ENCODE measurements around the gene ARHGEF28.

Gene ARHGEF28

GRCh38 chr5:73716284-73716808 lies 90.3 kb downstream of the ARHGEF28 start:
- Mint-ChIP-seq H3K4me1 (no peaks in the 10 kb centered on the region), H3K9me3 (no peaks in the 10 kb centered on the region), H3K27ac (no peak overlapping the region), H3K4me3 (no peak overlapping the region), H3K36me3 (ENCODE audit: low read depth) (no peaks in the 10 kb centered on the region), H3K27me3 (ENCODE audit: low read depth, poor library complexity) (peaks cover 2% of the 10 kb centered on the region)
- no peak for TF ChIP-seq CTCF (IDR thresholded peaks at IDR 0.05)
- DNase-seq, result no peak

GRCh38 chr5:73718762-73719161 lies 92.8 kb downstream of the ARHGEF28 start:
- Mint-ChIP-seq H3K27me3 (ENCODE audit: low read depth, poor library complexity) (peaks cover 2% of the 10 kb centered on the region), H3K4me1 (no peaks in the 10 kb centered on the region), H3K4me3 (no peak overlapping the region), H3K36me3 (ENCODE audit: low read depth) (no peaks in the 10 kb centered on the region), H3K27ac (no peak overlapping the region), H3K9me3 (no peaks in the 10 kb centered on the region)
- DNase-seq, result no peak
- TF ChIP-seq CTCF (IDR thresholded peaks at IDR 0.05), result no peak

GRCh38 chr5:73719632-73720031 lies 93.6 kb downstream of the ARHGEF28 start:
- no peaks in the 10 kb centered on the region for H3K36me3 Mint-ChIP-seq (ENCODE audit: low read depth)
- DNase-seq, result no peak
- H3K9me3 Mint-ChIP-seq, result no peaks in the 10 kb centered on the region
- H3K4me3 Mint-ChIP-seq, result no peak overlapping the region
- TF ChIP-seq CTCF (IDR thresholded peaks at IDR 0.05), result no peak
- peaks cover 2% of the 10 kb centered on the region for H3K27me3 Mint-ChIP-seq (ENCODE audit: low read depth, poor library complexity)
- no peak overlapping the region for H3K27ac Mint-ChIP-seq
- H3K4me1 Mint-ChIP-seq, result no peaks in the 10 kb centered on the region

GRCh38 chr5:73722231-73722630 lies 96.2 kb downstream of the ARHGEF28 start:
- Mint-ChIP-seq H3K4me3 (no peak overlapping the region), H3K9me3 (no peaks in the 10 kb centered on the region), H3K27ac (no peak overlapping the region), H3K4me1 (no peaks in the 10 kb centered on the region), H3K27me3 (ENCODE audit: low read depth, poor library complexity) (peaks cover 2% of the 10 kb centered on the region), H3K36me3 (ENCODE audit: low read depth) (no peaks in the 10 kb centered on the region)
- no peak for DNase-seq
- no peak for TF ChIP-seq CTCF (IDR thresholded peaks at IDR 0.05)

GRCh38 chr5:73726071-73726470 lies 100.1 kb downstream of the ARHGEF28 start:
- no peak overlapping the region for H3K27ac Mint-ChIP-seq
- no peaks in the 10 kb centered on the region for H3K9me3 Mint-ChIP-seq
- H3K27me3 Mint-ChIP-seq (ENCODE audit: low read depth, poor library complexity), result no peaks in the 10 kb centered on the region
- no peak for DNase-seq
- H3K4me3 Mint-ChIP-seq, result no peak overlapping the region
- no peaks in the 10 kb centered on the region for H3K4me1 Mint-ChIP-seq
- no peaks in the 10 kb centered on the region for H3K36me3 Mint-ChIP-seq (ENCODE audit: low read depth)
- no peak for TF ChIP-seq CTCF (IDR thresholded peaks at IDR 0.05)

GRCh38 chr5:73726606-73727231 lies 100.7 kb downstream of the ARHGEF28 start:
- Mint-ChIP-seq H3K27ac (no peak overlapping the region), H3K4me1 (no peaks in the 10 kb centered on the region)
- TF ChIP-seq CTCF (IDR thresholded peaks at IDR 0.05), result no peak

More at GRCh38 chr5:73726606-73727231, 100.7 kb downstream of the ARHGEF28 start:
- no peaks in the 10 kb centered on the region for H3K27me3 Mint-ChIP-seq (ENCODE audit: low read depth, poor library complexity)
- no peak overlapping the region for H3K4me3 Mint-ChIP-seq
- no peaks in the 10 kb centered on the region for H3K9me3 Mint-ChIP-seq
- no peaks in the 10 kb centered on the region for H3K36me3 Mint-ChIP-seq (ENCODE audit: low read depth)
- no peak for DNase-seq
